Prostate gland (tissue), 2 donors: ENCODE measurements around the gene THRB.

ENCODE experiments used
- POLR2A ChIP-seq: fragments of 450-650 bp; IDR thresholded peaks from one replicate; pipeline ENCODE4 v1.6.1; 2016; ENCODE audit warnings: antibody characterized with exemption, mild to moderate bottlenecking
- TF ChIP-seq, protein P1 (sequence below), 4 experiments: fragments of 200-600 bp in 2 of 4; fragments of 450-650 bp in 2 of 4; sonication (generic) in 2 of 4; IDR thresholded peaks; 1 replicate in 3 of 4; 2 replicates in 1 of 4; pipeline ENCODE4 v1.5.1; 2016 to 2019; ENCODE audit warnings: antibody characterized with exemption in 4 of 4, mild to moderate bottlenecking in 2 of 4, moderate library complexity in 2 of 4

- TF ChIP-seq, protein P1, sequence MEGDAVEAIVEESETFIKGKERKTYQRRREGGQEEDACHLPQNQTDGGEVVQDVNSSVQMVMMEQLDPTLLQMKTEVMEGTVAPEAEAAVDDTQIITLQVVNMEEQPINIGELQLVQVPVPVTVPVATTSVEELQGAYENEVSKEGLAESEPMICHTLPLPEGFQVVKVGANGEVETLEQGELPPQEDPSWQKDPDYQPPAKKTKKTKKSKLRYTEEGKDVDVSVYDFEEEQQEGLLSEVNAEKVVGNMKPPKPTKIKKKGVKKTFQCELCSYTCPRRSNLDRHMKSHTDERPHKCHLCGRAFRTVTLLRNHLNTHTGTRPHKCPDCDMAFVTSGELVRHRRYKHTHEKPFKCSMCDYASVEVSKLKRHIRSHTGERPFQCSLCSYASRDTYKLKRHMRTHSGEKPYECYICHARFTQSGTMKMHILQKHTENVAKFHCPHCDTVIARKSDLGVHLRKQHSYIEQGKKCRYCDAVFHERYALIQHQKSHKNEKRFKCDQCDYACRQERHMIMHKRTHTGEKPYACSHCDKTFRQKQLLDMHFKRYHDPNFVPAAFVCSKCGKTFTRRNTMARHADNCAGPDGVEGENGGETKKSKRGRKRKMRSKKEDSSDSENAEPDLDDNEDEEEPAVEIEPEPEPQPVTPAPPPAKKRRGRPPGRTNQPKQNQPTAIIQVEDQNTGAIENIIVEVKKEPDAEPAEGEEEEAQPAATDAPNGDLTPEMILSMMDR (IDR thresholded peaks at IDR 0.05), result no peak
- no peak for TF ChIP-seq POLR2A
Observed at GRCh38 chr3:24222165-24222805, 272.4 kb downstream of the THRB start.
